Measurements from ENCODE around the gene PCDHA4.

DNA sequence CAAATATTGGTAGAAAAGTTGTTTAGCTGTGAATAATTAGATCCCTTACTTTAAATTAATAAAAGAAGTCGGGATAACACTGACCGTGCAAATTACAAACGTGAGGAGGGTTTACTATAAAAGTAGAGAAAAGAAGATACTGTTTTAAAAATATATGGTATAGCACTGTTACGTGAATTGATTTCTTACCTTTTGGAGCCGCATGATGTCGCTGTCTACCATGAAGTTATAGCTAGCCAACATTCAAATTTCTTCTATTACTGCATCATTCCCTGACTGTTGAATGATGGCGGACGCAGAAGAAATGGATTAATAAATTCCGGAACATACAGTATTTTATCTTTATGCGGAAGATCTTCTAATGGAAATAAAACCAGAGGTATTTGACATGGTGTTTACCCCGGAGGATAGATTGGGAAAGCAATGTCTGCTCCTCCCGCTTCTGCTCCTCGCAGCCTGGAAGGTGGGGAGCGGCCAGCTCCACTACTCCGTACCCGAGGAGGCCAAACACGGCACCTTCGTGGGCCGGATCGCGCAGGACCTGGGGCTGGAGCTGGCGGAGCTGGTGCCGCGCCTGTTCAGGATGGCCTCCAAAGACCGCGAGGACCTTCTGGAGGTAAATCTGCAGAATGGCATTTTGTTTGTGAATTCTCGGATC, 21.0 kb downstream of the PCDHA4 start, which contains the start of gene PCDHA6:
- TF ChIP-seq, protein P1, sequence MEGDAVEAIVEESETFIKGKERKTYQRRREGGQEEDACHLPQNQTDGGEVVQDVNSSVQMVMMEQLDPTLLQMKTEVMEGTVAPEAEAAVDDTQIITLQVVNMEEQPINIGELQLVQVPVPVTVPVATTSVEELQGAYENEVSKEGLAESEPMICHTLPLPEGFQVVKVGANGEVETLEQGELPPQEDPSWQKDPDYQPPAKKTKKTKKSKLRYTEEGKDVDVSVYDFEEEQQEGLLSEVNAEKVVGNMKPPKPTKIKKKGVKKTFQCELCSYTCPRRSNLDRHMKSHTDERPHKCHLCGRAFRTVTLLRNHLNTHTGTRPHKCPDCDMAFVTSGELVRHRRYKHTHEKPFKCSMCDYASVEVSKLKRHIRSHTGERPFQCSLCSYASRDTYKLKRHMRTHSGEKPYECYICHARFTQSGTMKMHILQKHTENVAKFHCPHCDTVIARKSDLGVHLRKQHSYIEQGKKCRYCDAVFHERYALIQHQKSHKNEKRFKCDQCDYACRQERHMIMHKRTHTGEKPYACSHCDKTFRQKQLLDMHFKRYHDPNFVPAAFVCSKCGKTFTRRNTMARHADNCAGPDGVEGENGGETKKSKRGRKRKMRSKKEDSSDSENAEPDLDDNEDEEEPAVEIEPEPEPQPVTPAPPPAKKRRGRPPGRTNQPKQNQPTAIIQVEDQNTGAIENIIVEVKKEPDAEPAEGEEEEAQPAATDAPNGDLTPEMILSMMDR (IDR thresholded peaks at IDR 0.05), result no peak
- TF ChIP-seq HDAC2 (IDR thresholded peaks at IDR 0.05), result no peak
- TF ChIP-seq TP53 (CRISPR knock-in tag; IDR thresholded peaks at IDR 0.05), result no peak
- no peak for TF ChIP-seq POLR2A (IDR thresholded peaks at IDR 0.05; ENCODE audit: low read length)
- TF ChIP-seq JUN (IDR thresholded peaks at IDR 0.05), result no peak
- no peak for TF ChIP-seq HOXA7 (CRISPR knock-in tag; IDR thresholded peaks at IDR 0.05)
- TF ChIP-seq CEBPB (IDR thresholded peaks at IDR 0.05), result no peak
- no peak for TF ChIP-seq SMC3 (IDR thresholded peaks at IDR 0.05)
- TF ChIP-seq EP300 (IDR thresholded peaks at IDR 0.05), result no peak
- no peak for TF ChIP-seq NPAS2 (CRISPR knock-in tag; IDR thresholded peaks at IDR 0.05; ENCODE audit: borderline replicate concordance)
- TF ChIP-seq MAFK (IDR thresholded peaks at IDR 0.05; ENCODE audit: partially characterized antibody), result no peak
- no peak for TF ChIP-seq EHMT2 (IDR thresholded peaks at IDR 0.05; ENCODE audit: low read depth)
- TF ChIP-seq, protein P2, sequence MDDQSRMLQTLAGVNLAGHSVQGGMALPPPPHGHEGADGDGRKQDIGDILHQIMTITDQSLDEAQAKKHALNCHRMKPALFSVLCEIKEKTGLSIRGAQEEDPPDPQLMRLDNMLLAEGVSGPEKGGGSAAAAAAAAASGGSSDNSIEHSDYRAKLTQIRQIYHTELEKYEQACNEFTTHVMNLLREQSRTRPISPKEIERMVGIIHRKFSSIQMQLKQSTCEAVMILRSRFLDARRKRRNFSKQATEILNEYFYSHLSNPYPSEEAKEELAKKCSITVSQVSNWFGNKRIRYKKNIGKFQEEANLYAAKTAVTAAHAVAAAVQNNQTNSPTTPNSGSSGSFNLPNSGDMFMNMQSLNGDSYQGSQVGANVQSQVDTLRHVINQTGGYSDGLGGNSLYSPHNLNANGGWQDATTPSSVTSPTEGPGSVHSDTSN (IDR thresholded peaks at IDR 0.05), result no peak
